GM08714 (cell line): ENCODE results near the gene GNAO1.

Experiments used
- H3K4me3 ChIP-seq: fragments of 200-500 bp; sonication (Bioruptor generic); 2 replicates; pipeline ENCODE4 v1.5.1; 2014; ENCODE audit warnings: mild to moderate bottlenecking, low read length, inconsistent platforms
- ZNF274 ChIP-seq: IDR thresholded peaks from 2 replicates; pipeline ENCODE4 v1.6.1; 2012; ENCODE audit warnings: mild to moderate bottlenecking, low read depth, low read length

GNAO1 gene

GRCh38 chr16:56307534-56307873, 116.2 kb downstream of the GNAO1 start:
- TF ChIP-seq ZNF274, result no peak

GRCh38 chr16:56309008-56309407, 117.7 kb downstream of the GNAO1 start:
- TF ChIP-seq ZNF274, result no peak
- no peak overlapping the region for H3K4me3 ChIP-seq

More at GRCh38 chr16:56307534-56307873, 116.2 kb downstream of the GNAO1 start:
- H3K4me3 ChIP-seq, result no peak overlapping the region

GRCh38 chr16:56310690-56311089, 119.4 kb downstream of the GNAO1 start:
- H3K4me3 ChIP-seq, result no peak overlapping the region
- no peak for TF ChIP-seq ZNF274

GRCh38 chr16:56311208-56312027, 120.1 kb downstream of the GNAO1 start:
- no peak overlapping the region for H3K4me3 ChIP-seq
- TF ChIP-seq ZNF274, result no peak

- TF ChIP-seq ZNF274, result no peak
- H3K4me3 ChIP-seq, result no peak overlapping the region
These were observed 120.7 kb downstream of the GNAO1 start for GRCh38 chr16:56312028-56312300.

GRCh38 chr16:56312556-56312955, 121.3 kb downstream of the GNAO1 start:
- no peak for TF ChIP-seq ZNF274
- no peak overlapping the region for H3K4me3 ChIP-seq

- TF ChIP-seq ZNF274, result no peak
- H3K4me3 ChIP-seq, result no peak overlapping the region
These were observed 123.1 kb downstream of the GNAO1 start for GRCh38 chr16:56314244-56314850.

- H3K4me3 ChIP-seq, result no peak overlapping the region
- no peak for TF ChIP-seq ZNF274
These were observed 124.7 kb downstream of the GNAO1 start for GRCh38 chr16:56315955-56316354.

- no peak for TF ChIP-seq ZNF274
- no peak overlapping the region for H3K4me3 ChIP-seq
These were observed 125.3 kb downstream of the GNAO1 start for GRCh38 chr16:56316545-56316944.

GRCh38 chr16:56317998-56318826, 126.9 kb downstream of the GNAO1 start:
- H3K4me3 ChIP-seq, result no peak overlapping the region

GRCh38 chr16:56318827-56319140, 127.5 kb downstream of the GNAO1 start:
- no peak overlapping the region for H3K4me3 ChIP-seq
- no peak for TF ChIP-seq ZNF274

More at GRCh38 chr16:56317998-56318826, 126.9 kb downstream of the GNAO1 start:
- TF ChIP-seq ZNF274, result no peak

GRCh38 chr16:56319376-56319775, 128.1 kb downstream of the GNAO1 start:
- H3K4me3 ChIP-seq, result no peak overlapping the region
- TF ChIP-seq ZNF274, result no peak

GRCh38 chr16:56320056-56320455, 128.8 kb downstream of the GNAO1 start:
- no peak overlapping the region for H3K4me3 ChIP-seq
- no peak for TF ChIP-seq ZNF274

- TF ChIP-seq ZNF274, result no peak
- no peak overlapping the region for H3K4me3 ChIP-seq
These were observed 129.7 kb downstream of the GNAO1 start for GRCh38 chr16:56320811-56321558.
